Uterus (tissue), 2 donors: ENCODE data around the gene ZMYND19.

Source experiments
- CTCF ChIP-seq, 4 experiments: fragments of 200-600 bp in 2 of 4; fragments of 450-650 bp in 2 of 4; sonication (generic) in 2 of 4; IDR thresholded peaks; one replicate each; pipeline ENCODE4 v1.5.1; 2016 to 2019; ENCODE audit warnings: antibody characterized with exemption in 4 of 4, mild to moderate bottlenecking in 2 of 4, moderate library complexity in 1 of 4
- POLR2A ChIP-seq, 2 donors: fragments of 450-650 bp; IDR thresholded peaks; one replicate each; pipeline ENCODE4 v1.6.1; 2016; ENCODE audit warnings: antibody characterized with exemption in 2 of 2, mild to moderate bottlenecking in 1 of 2, moderate library complexity in 1 of 2

DNA sequence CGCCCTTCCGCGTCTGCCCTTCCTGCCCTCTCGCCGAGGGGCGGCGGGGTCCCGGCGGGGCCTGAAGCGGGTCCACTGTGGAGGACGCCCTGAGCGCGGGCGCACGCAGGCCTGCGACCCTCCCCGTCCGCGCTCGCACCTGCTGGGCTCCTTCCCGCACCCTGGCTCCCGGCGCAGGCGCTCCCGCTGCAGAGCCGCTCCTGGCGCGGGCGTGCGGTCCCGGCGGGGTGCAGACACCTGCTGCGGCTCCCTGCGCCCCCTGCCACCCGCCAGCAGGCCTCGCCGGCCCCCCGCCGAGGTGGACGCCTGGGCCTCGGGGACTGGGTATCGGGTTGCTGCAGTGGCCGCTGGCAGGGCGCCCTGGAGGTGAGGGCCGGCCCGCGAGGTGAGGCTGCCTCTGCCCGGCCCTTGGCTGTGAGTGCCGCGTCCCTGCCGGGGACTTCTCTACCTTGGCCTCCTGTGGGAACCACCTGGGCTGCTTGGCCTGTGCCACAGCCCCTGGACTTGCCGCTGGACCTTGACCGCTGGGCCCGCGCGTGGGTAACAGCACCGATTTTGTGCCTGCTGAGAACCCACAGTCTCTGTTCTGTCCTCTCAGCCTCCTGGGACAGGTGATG lies 15.8 kb upstream of the ZMYND19 start:
- no peak for TF ChIP-seq CTCF (IDR thresholded peaks at IDR 0.05)
- no peak for TF ChIP-seq POLR2A (IDR thresholded peaks at IDR 0.05)
